Keratinocyte (primary cell): ENCODE results near the gene CTNND2. TPM values are rescaled to one million over a fixed set of nuclear protein-coding genes. Genes with fewer than 3 reads are reported as not detected.

Experiments
- DNase-seq: peaks from one replicate; pipeline ENCODE4 v3.0.0-alpha.2; 2011; ENCODE audit warnings: low read depth, missing footprints, low spot score
- FAIRE-seq: peaks from 2 replicates; lab custom pipeline; 2011; peaks lifted over from hg19 to GRCh38; lab: Jason Lieb, UNC
- H2AFZ ChIP-seq: 2 replicates; pipeline ENCODE4 v1.6.0; 2012; ENCODE audit warnings: low read length, control low read depth, inconsistent platforms; ENCODE audit not compliant: control insufficient read depth
- H3K27ac ChIP-seq: 2 replicates; pipeline ENCODE4 v1.5.1; 2011; ENCODE audit warnings: low read length; ENCODE audit not compliant: control insufficient read depth, insufficient read depth
- H3K27me3 ChIP-seq: 3 replicates; pipeline ENCODE4 v1.6.0; 2011; ENCODE audit warnings: low read length; ENCODE audit not compliant: control insufficient read depth, insufficient read depth; ENCODE audit errors: extremely low read depth
- H3K36me3 ChIP-seq, 2 experiments: 2 replicates in 1 of 2; 3 replicates in 1 of 2; pipeline ENCODE4 v1.5.1; 2011; ENCODE audit warnings: low read length in 2 of 2, mild to moderate bottlenecking in 1 of 2; ENCODE audit not compliant: control insufficient read depth in 2 of 2, insufficient read depth in 2 of 2; ENCODE audit errors: extremely low read depth in 1 of 2
- H3K4me1 ChIP-seq: 3 replicates; pipeline ENCODE4 v1.5.1; 2011; ENCODE audit warnings: low read length; ENCODE audit not compliant: control insufficient read depth, insufficient read depth; ENCODE audit errors: extremely low read depth
- H3K4me2 ChIP-seq: 3 replicates; pipeline ENCODE4 v1.6.0; 2011; ENCODE audit warnings: low read depth, low read length; ENCODE audit not compliant: control insufficient read depth, insufficient read depth; ENCODE audit errors: extremely low read depth
- H3K4me3 ChIP-seq, 3 experiments: fragments of 200-600 bp in 1 of 3; sonication (generic) in 1 of 3; 2 replicates in 2 of 3; 3 replicates in 1 of 3; pipeline ENCODE4 v1.5.1; 2011 to 2016; ENCODE audit warnings: low read length in 3 of 3, mild to moderate bottlenecking in 3 of 3, control low read depth in 2 of 3, inconsistent platforms in 1 of 3, low read depth in 1 of 3, mixed read lengths in 1 of 3, mixed run types in 1 of 3, moderate library complexity in 1 of 3; ENCODE audit not compliant: control insufficient read depth in 2 of 3, insufficient read depth in 2 of 3; ENCODE audit errors: extremely low read depth in 1 of 3
- H3K79me2 ChIP-seq: 2 replicates; pipeline ENCODE4 v1.6.0; 2012; ENCODE audit warnings: low read length; ENCODE audit not compliant: control insufficient read depth, insufficient read depth
- H3K9ac ChIP-seq: 3 replicates; pipeline ENCODE4 v1.6.0; 2011; ENCODE audit warnings: low read length; ENCODE audit not compliant: control insufficient read depth, insufficient read depth; ENCODE audit errors: extremely low read depth
- H3K9me1 ChIP-seq: 3 replicates; pipeline ENCODE4 v1.6.0; 2011; ENCODE audit warnings: low read length; ENCODE audit not compliant: control insufficient read depth, insufficient read depth; ENCODE audit errors: extremely low read depth
- H3K9me3 ChIP-seq: 2 replicates; pipeline ENCODE4 v1.5.1; 2012; ENCODE audit warnings: low read depth, low read length; ENCODE audit not compliant: control insufficient read depth
- H4K20me1 ChIP-seq: 3 replicates; pipeline ENCODE4 v1.6.0; 2011; ENCODE audit warnings: low read length; ENCODE audit not compliant: control insufficient read depth, insufficient read depth; ENCODE audit errors: extremely low read depth
- EZH2 ChIP-seq: IDR thresholded peaks from one replicate; pipeline ENCODE4 v1.6.1; 2012; ENCODE audit warnings: inconsistent platforms, mild to moderate bottlenecking, low read length, moderate library complexity
- dilution Hi-C: fragments of 300-500 bp; cut with MboI; formaldehyde crosslinking; loops from one replicate; pipeline ENCODE4 v1.7.0; 2020; ENCODE audit warnings: low sequenced_read_pairs; ENCODE audit not compliant: extremely low pct_ligation_motif_present
- polyA plus RNA-seq, 5 experiments: library from polyadenylated mRNA; depleted of rRNA in 3 of 5; stranded (reverse) in 3 of 5; stranded (forward) in 1 of 5; unstranded in 1 of 5; fragments of >200 nt; gene quantifications; 1 replicate in 1 of 5; 2 replicates in 3 of 5; 3 replicates in 1 of 5; pipeline versions ENCODE4 v1.2.1 to v1.2.3, GENCODE V29; 2011 to 2012; ENCODE audit warnings: missing spikeins in 2 of 5, low read depth in 1 of 5, low replicate concordance in 1 of 5
- TF ChIP-seq, protein P1 (sequence below), 3 experiments: IDR thresholded peaks in 1 of 3; conservative IDR thresholded peaks in 1 of 3; optimal IDR thresholded peaks in 1 of 3; 2 replicates in 2 of 3; 3 replicates in 1 of 3; pipeline versions ENCODE3 to v1.5.1; 2011; ENCODE audit warnings: low read length in 3 of 3, mild to moderate bottlenecking in 3 of 3, moderate library complexity in 2 of 3, control low read depth in 1 of 3, inconsistent platforms in 1 of 3; ENCODE audit not compliant: insufficient read depth in 2 of 3; ENCODE audit errors: extremely low read depth in 1 of 3

The CTNND2 gene
- polyA plus RNA-seq, 1 donor (not counting 4 experiments of a cell fraction or from before 2014, with no cell fraction given) = not detected

DNA sequence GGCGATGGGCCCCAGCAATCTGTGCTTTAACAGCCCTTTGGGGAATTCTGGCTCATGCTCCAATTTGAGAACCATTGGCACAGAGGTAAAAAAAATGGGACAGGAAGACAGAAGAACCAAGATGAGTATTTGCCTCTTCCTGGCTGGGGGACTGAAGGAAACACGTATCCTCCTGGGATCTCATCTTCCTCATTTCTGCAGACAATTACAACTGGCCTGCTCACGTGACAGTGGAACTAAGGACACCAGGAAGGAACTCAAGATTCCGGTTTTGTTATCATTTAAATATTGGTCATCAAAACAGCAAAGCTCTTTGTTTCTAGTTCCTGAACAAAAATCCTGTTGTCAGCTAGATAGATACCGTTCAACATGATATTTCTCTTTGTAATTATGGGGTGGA, 927.2 kb downstream of the CTNND2 start:
- H4K20me1 ChIP-seq = no peaks in the 10 kb centered on the region
- no peak overlapping the region for H3K27ac ChIP-seq
- H3K4me1 ChIP-seq = no peaks in the 10 kb centered on the region
- no peaks in the 10 kb centered on the region for H3K9me3 ChIP-seq
- no peaks in the 10 kb centered on the region for H3K36me3 ChIP-seq
- no peaks in the 10 kb centered on the region for H3K9me1 ChIP-seq
- FAIRE-seq (no peak), DNase-seq (no peak)
- TF ChIP-seq, protein P1, sequence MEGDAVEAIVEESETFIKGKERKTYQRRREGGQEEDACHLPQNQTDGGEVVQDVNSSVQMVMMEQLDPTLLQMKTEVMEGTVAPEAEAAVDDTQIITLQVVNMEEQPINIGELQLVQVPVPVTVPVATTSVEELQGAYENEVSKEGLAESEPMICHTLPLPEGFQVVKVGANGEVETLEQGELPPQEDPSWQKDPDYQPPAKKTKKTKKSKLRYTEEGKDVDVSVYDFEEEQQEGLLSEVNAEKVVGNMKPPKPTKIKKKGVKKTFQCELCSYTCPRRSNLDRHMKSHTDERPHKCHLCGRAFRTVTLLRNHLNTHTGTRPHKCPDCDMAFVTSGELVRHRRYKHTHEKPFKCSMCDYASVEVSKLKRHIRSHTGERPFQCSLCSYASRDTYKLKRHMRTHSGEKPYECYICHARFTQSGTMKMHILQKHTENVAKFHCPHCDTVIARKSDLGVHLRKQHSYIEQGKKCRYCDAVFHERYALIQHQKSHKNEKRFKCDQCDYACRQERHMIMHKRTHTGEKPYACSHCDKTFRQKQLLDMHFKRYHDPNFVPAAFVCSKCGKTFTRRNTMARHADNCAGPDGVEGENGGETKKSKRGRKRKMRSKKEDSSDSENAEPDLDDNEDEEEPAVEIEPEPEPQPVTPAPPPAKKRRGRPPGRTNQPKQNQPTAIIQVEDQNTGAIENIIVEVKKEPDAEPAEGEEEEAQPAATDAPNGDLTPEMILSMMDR (optimal IDR thresholded peaks at IDR 0.05 in 1 of 3, IDR thresholded peaks at IDR 0.05 in 1 of 3, conservative IDR thresholded peaks at IDR 0.05 in 1 of 3; ENCODE audit: extremely low read depth in 1 of 3, insufficient read depth in 2 of 3, low read length in 3 of 3) = no peak
- TF ChIP-seq EZH2 = no peak
- no peaks in the 10 kb centered on the region for H3K79me2 ChIP-seq
- dilution Hi-C loops = no loop called here
- no peaks in the 10 kb centered on the region for H3K27me3 ChIP-seq
- H3K4me2 ChIP-seq = no peak overlapping the region
- H2AFZ ChIP-seq = no peak overlapping the region
- no peak overlapping the region for H3K9ac ChIP-seq
- H3K4me3 ChIP-seq = no peak overlapping the region

DNA sequence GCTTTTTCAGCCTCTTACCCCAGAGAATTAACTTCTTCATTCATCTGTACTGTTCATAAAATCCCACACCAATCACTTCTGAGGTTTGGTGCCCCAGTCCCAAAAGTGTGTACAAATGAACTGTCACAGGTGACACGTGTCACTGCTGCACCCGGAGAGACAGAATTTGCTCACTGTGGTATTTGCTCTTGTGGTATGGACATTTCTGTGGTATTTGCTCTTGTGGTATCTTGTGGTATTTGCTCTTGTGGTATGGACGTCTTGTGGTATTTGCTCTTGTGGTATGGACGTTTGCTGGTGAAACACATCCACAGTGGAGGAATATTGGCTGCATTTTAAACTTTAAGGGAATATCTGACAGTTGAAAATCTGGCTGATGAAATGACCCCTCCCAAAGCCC, 928.3 kb downstream of the CTNND2 start:
- Histone ChIP-seq H3K9me1 (no peaks in the 10 kb centered on the region), H3K9ac (no peak overlapping the region), H3K4me2 (no peak overlapping the region), H3K9me3 (no peaks in the 10 kb centered on the region), H3K36me3 (no peaks in the 10 kb centered on the region), H3K4me1 (no peaks in the 10 kb centered on the region), H3K27me3 (no peaks in the 10 kb centered on the region), H3K27ac (no peak overlapping the region), H3K79me2 (no peaks in the 10 kb centered on the region), H2AFZ (no peak overlapping the region), H3K4me3 (no peak overlapping the region), H4K20me1 (no peaks in the 10 kb centered on the region)
- TF ChIP-seq EZH2 = no peak
- TF ChIP-seq, protein P1 (optimal IDR thresholded peaks at IDR 0.05 in 1 of 3, IDR thresholded peaks at IDR 0.05 in 1 of 3, conservative IDR thresholded peaks at IDR 0.05 in 1 of 3; ENCODE audit: extremely low read depth in 1 of 3, insufficient read depth in 2 of 3, low read length in 3 of 3) = no peak
- DNase-seq (no peak), FAIRE-seq (no peak)
- dilution Hi-C loops = no loop called here
